ENCODE measurements around the gene FAM78A. TPM values are rescaled to one million over a fixed set of nuclear protein-coding genes. Genes with fewer than 3 reads are reported as not detected.

FAM78A gene
- total RNA-seq, 1 experiment from 2014 or later = 0.87 TPM

DNA sequence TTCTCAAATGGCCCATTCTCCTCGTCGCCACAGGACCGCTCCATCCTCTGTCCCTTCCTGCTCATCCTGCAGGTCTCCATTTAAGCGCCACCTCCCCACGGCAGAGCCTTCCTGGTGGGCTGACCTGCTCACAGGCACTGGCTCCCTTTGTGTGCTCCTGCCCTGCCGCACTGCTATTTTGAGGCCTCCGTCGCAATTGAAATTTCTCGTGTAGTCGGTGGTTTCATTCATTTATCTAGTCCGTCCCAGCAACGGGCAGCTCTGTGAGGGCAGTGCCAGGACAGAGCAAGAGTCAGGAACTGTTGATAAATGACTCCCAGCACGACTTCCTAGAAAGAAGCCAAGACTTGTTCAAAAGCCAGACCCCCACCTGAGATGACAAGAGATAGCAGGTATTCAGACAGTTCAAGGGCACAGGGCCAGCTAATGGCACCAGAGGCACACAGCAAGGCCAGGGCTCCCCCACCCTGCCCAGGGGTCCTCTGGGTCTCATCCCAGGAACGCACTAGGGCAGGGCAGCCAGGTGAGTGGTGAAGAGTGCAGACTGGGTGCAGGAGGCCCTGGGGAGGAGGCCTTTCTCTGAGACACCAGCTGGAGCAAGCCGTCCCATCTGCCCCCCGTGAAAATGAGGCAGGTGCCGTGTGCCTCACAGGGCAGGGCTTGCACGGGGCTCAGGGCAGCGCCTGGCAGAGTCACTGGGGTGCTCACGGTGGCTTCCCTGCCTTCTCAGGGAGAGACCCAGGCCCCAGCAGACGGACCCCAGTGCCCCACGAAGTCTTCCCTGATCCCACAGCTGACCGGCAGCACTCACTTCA is 36.9 kb downstream of the FAM78A start:
- DNase-seq (ENCODE audit: low spot score) = no peak

DNA sequence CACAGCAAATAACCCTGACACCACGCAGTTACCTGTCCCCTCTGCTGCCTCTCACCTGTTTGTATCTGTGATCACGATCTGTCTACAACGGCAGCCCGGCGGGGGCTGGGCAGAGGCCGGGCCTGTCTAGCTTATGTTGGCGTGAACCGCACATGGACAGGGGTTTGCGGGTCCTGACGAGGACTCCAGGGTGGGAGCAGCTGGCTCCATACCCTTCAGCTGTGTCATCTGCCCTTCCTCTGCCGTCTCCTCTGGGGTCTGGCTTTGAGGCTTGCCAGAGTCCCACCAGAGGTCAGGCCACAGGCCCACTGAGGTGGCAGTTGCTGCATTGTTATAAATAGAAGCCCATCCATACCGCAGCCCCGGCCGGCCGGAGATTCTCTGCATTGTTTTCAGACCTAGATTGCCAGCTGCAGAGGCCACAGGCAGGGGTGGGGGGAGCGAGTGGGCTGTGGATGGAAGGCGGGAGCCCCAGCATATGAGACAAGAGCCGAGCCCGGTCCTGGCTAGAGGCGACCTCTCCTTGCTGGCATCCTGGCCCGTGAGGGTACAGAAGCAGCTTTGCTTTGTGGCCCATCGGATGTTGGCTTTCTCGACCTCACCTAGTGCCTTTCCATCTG is 37.8 kb downstream of the FAM78A start:
- no peak for DNase-seq (ENCODE audit: low spot score)

- DNase-seq (ENCODE audit: low spot score) = peak; percentile 53
Measured at GRCh38 chr9:131237931-131238401, 38.3 kb downstream of the FAM78A start.

DNA sequence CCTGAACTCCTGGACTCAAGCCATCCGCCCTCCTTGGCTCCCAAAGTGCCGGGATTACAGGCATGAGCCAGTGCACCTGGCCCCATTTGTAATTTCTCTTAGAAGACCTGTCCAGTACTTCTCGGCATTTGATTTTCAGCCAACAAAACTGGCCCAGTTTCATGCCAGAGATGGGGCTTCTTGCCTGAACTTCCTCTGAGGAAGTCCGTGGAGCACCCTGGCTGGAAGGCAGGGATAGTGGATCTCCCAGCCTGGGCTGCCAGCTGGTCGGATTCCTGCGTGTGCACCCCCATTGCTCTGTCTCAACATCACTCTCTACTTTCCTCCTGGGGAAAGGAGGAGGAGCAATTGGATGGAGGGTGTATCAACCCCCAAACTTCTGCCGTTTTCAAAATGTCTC is 39.0 kb downstream of the FAM78A start:
- DNase-seq (ENCODE audit: low spot score) = no peak

- no peak for DNase-seq (ENCODE audit: low spot score)
Measured at GRCh38 chr9:131236761-131237160, 39.5 kb downstream of the FAM78A start.

DNA sequence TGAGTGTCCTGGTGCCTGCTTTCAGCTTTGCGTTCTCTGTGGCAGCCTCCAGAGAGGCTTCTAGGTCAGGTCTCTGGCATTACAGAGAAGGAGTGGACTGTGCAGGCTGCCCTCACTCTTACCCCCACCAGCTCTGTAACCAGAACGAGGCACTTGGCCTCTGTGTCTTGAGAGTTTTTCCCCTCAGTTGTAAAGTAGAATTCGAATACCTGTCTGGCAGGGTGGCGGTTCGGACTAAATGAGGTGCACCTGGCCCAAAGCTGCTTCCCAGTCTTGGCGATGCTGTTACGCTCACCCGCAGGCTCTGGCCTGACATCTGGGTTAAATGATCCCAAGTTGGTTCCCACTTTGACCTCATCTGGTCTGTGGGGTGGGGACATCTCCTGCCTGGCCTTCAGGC is 40.1 kb downstream of the FAM78A start:
- DNase-seq (ENCODE audit: low spot score) = no peak

DNA sequence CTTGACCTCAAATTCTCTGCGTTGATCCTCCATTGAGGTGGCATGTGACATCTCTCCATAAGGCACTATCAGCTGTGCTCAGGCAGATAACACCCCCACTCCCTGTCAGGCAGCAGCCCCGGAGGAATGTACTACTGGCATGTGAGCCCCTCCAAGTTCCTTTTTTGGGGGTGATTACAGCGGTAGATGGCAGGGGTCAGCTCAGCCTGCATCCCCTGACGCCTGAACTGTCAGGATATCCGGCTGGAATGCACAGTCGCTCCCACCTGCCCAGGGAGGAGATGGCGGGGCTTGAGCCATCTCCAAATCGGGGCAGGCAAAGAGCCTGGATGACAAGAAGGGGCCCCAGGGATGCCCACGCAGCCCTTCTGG is 40.8 kb downstream of the FAM78A start:
- no peak for DNase-seq (ENCODE audit: low spot score)

- DNase-seq (ENCODE audit: low spot score) = no peak
Measured at GRCh38 chr9:131234799-131235479, 41.4 kb downstream of the FAM78A start.

- no peak for DNase-seq (ENCODE audit: low spot score)
Measured at GRCh38 chr9:131233995-131234394, 42.3 kb downstream of the FAM78A start.

- DNase-seq (ENCODE audit: low spot score) = no peak
Measured at GRCh38 chr9:131233556-131233955, 42.8 kb downstream of the FAM78A start.

- no peak for DNase-seq (ENCODE audit: low spot score)
Measured at GRCh38 chr9:131228988-131229387, 47.3 kb downstream of the FAM78A start.

DNA sequence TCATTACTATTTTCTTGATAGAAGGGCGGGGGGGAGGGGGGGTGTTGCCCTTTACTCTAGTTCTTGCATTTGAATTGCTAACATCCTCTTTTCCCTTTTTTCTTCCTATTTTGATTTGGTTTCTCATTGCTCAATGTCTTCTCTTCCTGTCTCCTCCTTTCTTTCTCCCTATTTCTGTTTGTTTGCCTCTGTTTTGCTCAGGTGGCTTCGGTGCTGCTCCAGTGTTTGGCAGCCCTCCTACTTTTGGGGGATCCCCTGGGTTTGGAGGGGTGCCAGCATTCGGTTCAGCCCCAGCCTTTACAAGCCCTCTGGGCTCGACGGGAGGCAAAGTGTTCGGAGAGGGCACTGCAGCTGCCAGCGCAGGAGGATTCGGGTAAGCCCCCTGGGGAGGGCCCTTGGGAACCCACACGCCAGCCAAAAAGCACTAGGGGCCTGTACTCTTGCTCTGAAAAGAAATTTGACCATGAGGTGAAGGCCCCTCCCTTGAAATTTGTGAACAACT is 48.3 kb downstream of the FAM78A start:
- DNase-seq (ENCODE audit: low spot score) = no peak

DNA sequence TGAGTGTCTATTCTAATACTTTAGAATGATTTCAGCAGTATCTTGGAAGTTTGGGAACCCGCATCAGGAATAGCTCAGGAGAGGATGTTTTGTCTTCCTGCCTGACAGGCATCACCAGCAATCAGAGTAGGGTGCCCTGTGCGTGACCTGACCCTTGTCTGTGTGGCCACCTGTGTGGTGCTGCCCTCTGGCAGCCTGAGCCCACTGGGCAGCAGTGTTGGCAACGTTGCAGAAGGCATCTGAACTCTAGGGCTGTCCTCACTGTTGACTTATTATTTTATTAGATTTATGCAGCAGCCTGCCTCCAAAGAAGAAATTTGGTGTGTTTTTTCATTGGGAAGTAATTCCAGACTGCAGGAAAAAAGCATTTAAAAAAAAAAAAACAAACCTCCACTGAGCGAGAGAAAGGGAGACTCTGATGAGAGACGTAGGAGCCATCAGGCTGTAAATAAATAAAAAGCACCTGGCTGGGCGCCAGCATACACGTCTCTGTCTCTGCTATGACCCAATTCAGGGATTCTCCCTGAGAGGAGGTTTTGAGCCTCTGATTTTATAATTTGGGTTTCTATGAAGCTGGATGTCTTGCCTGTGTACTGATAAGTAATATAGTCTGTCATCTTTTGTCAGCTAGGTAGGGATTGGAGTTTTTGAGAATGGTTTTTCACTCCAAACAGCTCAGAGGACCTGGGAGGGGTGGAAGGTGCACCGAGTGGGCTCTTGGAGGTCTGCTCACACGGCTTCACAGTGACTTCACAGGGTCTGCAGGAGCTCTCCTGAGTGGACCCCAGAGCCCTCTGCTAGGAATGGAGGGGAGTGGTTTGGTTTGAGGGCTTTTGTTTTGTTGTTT is 49.0 kb downstream of the FAM78A start:
- DNase-seq (ENCODE audit: low spot score) = no peak

- no peak for DNase-seq (ENCODE audit: low spot score)
Measured at GRCh38 chr9:131226226-131226625, 50.1 kb downstream of the FAM78A start.

DNA sequence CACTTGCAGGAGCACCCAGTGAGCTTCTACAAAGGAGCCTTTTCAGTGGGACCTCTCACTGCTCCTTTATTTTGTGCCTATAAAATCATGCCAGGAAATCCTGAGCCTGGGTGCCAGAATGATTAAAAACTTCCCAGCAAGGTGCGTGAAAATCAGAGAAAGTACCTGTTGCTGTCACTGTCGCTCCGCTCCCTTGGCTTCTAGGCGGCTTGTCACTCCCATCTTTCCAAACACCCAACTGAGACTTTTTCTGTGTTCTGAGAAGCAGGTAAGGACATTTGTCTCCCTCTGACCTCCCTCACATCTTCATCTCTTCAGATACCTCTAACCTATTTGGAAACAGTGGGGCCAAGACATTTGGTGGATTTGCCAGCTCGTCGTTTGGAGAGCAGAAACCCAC is 53.9 kb downstream of the FAM78A start:
- DNase-seq (ENCODE audit: low spot score) = no peak

DNA sequence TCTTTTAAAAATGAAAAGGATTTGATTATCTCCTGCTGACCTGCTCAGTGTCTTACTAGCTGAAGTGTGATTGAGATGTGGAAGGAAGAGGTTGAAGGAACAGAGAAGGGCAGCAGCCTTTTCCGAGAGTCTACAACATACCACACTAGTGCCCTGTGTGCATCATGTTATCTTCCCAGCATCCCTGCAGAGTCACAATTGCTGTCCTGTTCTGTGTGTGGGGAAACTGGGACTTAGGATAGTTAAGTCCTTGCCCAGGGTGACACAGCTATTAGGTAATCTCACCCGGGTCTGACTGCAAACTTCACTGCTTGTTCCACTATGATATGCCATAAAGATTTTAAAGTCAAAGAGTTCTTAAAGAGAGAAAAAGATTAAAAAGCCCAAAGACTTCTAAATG is 55.8 kb downstream of the FAM78A start:
- DNase-seq (ENCODE audit: low spot score) = no peak

- no peak for DNase-seq (ENCODE audit: low spot score)
Measured at GRCh38 chr9:131218370-131218769, 57.9 kb downstream of the FAM78A start.

GRCh38 chr9:131217331-131218031 is 58.8 kb downstream of the FAM78A start:
- DNase-seq (ENCODE audit: low spot score) = no peak

DNA sequence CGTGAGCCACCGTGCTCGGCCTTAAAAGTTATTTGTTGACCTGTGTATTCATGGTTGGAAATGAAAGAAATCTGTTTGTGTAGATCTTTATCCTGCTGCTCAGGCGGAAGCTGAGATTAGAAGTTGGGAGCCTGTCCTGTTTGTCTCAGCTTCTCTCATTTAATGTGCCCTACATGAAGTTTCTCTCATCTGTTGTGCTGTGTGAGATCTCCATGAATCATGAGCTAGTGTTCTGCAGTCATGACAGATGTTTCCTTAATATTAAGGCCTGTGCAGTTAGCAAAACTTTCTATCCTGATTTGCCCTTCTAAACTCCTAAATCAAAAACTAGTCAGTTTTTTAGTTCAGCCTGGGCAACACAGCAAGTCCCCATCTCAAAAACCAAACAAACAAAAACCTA is 59.5 kb downstream of the FAM78A start:
- DNase-seq (ENCODE audit: low spot score) = no peak

DNA sequence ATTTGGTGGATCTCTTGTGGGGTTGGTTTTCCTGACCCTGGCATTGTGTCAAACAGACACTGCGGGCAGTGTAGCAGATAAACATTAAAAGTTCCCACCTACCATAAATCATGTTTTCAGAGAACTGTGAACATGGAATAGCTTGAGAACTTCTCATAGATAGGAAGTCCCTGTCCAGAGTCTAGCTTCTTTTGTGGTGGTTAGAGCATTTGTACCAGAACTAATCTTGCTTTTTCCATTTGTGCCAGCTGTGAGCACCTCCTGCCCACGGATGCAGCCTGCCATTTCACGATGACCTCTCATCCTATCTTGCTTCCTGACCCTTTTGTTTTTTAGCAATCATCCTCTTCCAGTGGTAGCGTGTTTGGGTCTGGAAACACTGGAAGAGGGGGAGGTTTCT is 61.4 kb downstream of the FAM78A start:
- no peak for DNase-seq (ENCODE audit: low spot score)

DNA sequence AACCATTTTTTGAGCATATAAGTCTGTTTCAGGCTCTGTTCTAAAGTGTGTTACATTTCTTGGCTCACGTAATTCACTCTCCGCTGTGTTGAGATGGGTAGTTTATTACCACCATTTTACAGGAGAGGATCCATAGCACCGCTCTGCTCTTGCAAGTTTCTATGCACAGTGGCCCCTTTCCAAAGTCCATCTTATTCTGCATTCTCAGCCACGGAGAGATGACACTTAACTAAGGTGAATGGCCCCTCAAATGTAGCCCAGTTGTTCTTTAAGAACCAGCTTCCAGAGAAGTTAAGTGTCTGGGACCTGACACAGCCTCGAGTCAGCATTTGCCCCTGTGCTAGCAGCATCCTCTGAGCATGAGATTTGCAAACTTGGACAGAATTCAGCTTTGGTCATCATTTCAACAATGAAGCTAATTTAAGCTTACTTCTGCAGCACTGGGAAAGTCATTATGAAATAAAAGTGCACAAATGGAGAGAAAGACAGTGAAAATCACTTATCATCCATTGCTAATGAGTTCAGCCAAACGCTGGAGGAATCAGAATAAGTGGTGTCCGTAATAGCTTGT is 61.9 kb downstream of the FAM78A start:
- no peak for DNase-seq (ENCODE audit: low spot score)
